ENCODE measurements around the gene SLC2A2.
"Not testable (repeated sequence)": the region's sequence is repeated elsewhere in the genome, so short reads cannot be mapped to it uniquely, and the experiment has no call there.

SLC2A2 gene

GRCh38 chr3:170988378-170988777, 38.1 kb downstream of the SLC2A2 start:
- DNase-seq (ENCODE audit: low read depth in 2 of 2): no peak

- DNase-seq (ENCODE audit: low read depth in 2 of 2): no peak
These were observed 41.2 kb downstream of the SLC2A2 start for GRCh38 chr3:170985304-170985703.

- no peak for DNase-seq (ENCODE audit: low read depth in 2 of 2)
These were observed 43.8 kb downstream of the SLC2A2 start for GRCh38 chr3:170982733-170983132.

- DNase-seq (ENCODE audit: low read depth in 2 of 2): no peak
These were observed 46.1 kb downstream of the SLC2A2 start for GRCh38 chr3:170980399-170980798.

- DNase-seq (ENCODE audit: low read depth in 2 of 2): no peak
These were observed 48.4 kb downstream of the SLC2A2 start for GRCh38 chr3:170977949-170978745.

- DNase-seq (ENCODE audit: low read depth in 2 of 2): no peak
These were observed 50.4 kb downstream of the SLC2A2 start for GRCh38 chr3:170976190-170976519.

GRCh38 chr3:170975283-170976189, 51.0 kb downstream of the SLC2A2 start:
- no peak for DNase-seq (ENCODE audit: low read depth in 2 of 2)

GRCh38 chr3:170974872-170975271, 51.6 kb downstream of the SLC2A2 start:
- no peak for DNase-seq (ENCODE audit: low read depth in 2 of 2)

GRCh38 chr3:170972917-170973316, 53.6 kb downstream of the SLC2A2 start:
- not testable (repeated sequence) for DNase-seq (ENCODE audit: low read depth in 2 of 2)

- DNase-seq (ENCODE audit: low read depth in 2 of 2): no peak
These were observed 59.4 kb downstream of the SLC2A2 start for GRCh38 chr3:170967126-170967525.

GRCh38 chr3:170966495-170966894, 60.0 kb downstream of the SLC2A2 start:
- no peak for DNase-seq (ENCODE audit: low read depth in 2 of 2)

GRCh38 chr3:170962411-170962810, 64.1 kb downstream of the SLC2A2 start:
- DNase-seq (ENCODE audit: low read depth in 2 of 2): no peak

GRCh38 chr3:170961616-170962400, 64.7 kb downstream of the SLC2A2 start:
- DNase-seq (ENCODE audit: low read depth in 2 of 2): no peak

- DNase-seq (ENCODE audit: low read depth in 2 of 2): no peak
These were observed 67.1 kb downstream of the SLC2A2 start for GRCh38 chr3:170959457-170959856.

- DNase-seq (ENCODE audit: low read depth in 2 of 2): no peak
These were observed 69.9 kb downstream of the SLC2A2 start for GRCh38 chr3:170956647-170957046.

- DNase-seq (ENCODE audit: low read depth in 2 of 2): no peak
These were observed 72.8 kb downstream of the SLC2A2 start for GRCh38 chr3:170953736-170954135.

GRCh38 chr3:170953229-170953628, 73.3 kb downstream of the SLC2A2 start:
- no peak for DNase-seq (ENCODE audit: low read depth in 2 of 2)

GRCh38 chr3:170949211-170949610, 77.3 kb downstream of the SLC2A2 start:
- DNase-seq (ENCODE audit: low read depth in 2 of 2): no peak

GRCh38 chr3:170947018-170947769, 79.3 kb downstream of the SLC2A2 start:
- no peak for DNase-seq (ENCODE audit: low read depth in 2 of 2)

Data from stimulated activated CD4-positive, alpha-beta T cell treated with anti-CD3 and anti-CD28 coated beads, Interleukin-1b, Interleukin-23, amount 100 ng/mL, for 4 hours (primary cell).